Measurements from ENCODE around the gene CD63.

CD63 gene

DNA sequence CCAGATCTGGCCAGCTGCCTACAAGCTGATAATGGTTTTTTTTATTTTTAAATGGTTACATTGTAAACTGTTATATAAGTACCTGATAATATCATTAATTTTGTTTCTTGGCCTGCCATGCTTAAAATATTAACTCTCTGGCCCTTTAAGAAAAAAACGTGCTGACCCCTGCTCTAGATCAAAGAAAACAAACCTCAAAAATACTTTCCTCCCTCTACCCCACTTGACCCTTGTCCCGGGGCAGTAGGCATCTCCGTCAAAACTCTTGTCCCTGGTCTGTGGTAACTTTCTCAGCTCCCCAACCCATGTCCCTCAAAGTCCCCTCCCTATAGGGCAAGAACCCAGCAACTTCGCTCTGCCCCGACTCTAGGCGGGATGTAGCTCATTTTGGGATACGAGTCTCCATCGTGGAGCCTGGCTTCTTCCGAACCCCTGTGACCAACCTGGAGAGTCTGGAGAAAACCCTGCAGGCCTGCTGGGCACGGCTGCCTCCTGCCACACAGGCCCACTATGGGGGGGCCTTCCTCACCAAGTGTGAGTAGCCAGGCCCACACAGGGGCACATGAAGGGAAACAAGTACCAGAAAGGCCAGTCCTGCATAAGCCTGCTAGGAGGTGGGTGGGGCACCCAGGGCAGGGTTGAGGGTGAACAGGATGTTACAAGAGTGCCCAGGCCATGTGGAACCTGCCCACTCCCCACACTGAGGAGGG is 5.1 kb downstream of the CD63 start:
- H3K9me2 ChIP-seq (replicated peaks; ENCODE audit: insufficient read depth, low read length): no peaks in the 10 kb centered on the region
- no peak overlapping the region for H3K4me3 ChIP-seq (ENCODE audit: insufficient read depth, low read length, poor library complexity, severe bottlenecking)
- H3K36me3 ChIP-seq (ENCODE audit: low read length): no peaks in the 10 kb centered on the region
- no peak overlapping the region for H3K27ac ChIP-seq (ENCODE audit: low read depth, low read length)
- no peak for TF ChIP-seq EZH2phosphoT487 (conservative IDR thresholded peaks at IDR 0.05; ENCODE audit: low read length)
- TF ChIP-seq CTCF (IDR thresholded peaks at IDR 0.05; ENCODE audit: insufficient read depth, low read length, poor library complexity, severe bottlenecking): no peak
- no peak overlapping the region for H2AFZ ChIP-seq (ENCODE audit: low read depth, low read length, severe bottlenecking)
- H3K9me3 ChIP-seq (ENCODE audit: insufficient read depth, low read length): no peaks in the 10 kb centered on the region
- 0 out of 2 replicates have a peak, but pooled peaks cover 6% of the 10 kb centered on the region for H3K79me2 ChIP-seq (ENCODE audit: insufficient read depth, low read length)
- H3K9ac ChIP-seq (ENCODE audit: low read length): no peak overlapping the region
- no peaks in the 10 kb centered on the region for H3K27me3 ChIP-seq (ENCODE audit: low read length)
- peaks cover 14% of the 10 kb centered on the region for H3F3A ChIP-seq (ENCODE audit: insufficient read depth)
- no peak overlapping the region for H3K4me2 ChIP-seq (ENCODE audit: low read depth, low read length, poor library complexity, severe bottlenecking)
- no peaks in the 10 kb centered on the region for H4K20me1 ChIP-seq (ENCODE audit: low read depth, low read length)

GRCh38 chr12:55722948-55723347 is 5.9 kb downstream of the CD63 start:
- no peaks in the 10 kb centered on the region for H4K20me1 ChIP-seq (ENCODE audit: low read depth, low read length)
- H3K9ac ChIP-seq (ENCODE audit: low read length): no peak overlapping the region
- no peaks in the 10 kb centered on the region for H3K9me2 ChIP-seq (replicated peaks; ENCODE audit: insufficient read depth, low read length)
- no peaks in the 10 kb centered on the region for H3K36me3 ChIP-seq (ENCODE audit: low read length)
- no peak overlapping the region for H3K4me2 ChIP-seq (ENCODE audit: low read depth, low read length, poor library complexity, severe bottlenecking)
- no peak overlapping the region for H2AFZ ChIP-seq (ENCODE audit: low read depth, low read length, severe bottlenecking)
- H3K27me3 ChIP-seq (ENCODE audit: low read length): no peaks in the 10 kb centered on the region
- TF ChIP-seq EZH2phosphoT487 (conservative IDR thresholded peaks at IDR 0.05; ENCODE audit: low read length): no peak
- TF ChIP-seq CTCF (IDR thresholded peaks at IDR 0.05; ENCODE audit: insufficient read depth, low read length, poor library complexity, severe bottlenecking): no peak
- H3K4me3 ChIP-seq (ENCODE audit: insufficient read depth, low read length, poor library complexity, severe bottlenecking): no peak overlapping the region
- no peaks in the 10 kb centered on the region for H3K9me3 ChIP-seq (ENCODE audit: insufficient read depth, low read length)
- no peak overlapping the region for H3K27ac ChIP-seq (ENCODE audit: low read depth, low read length)
- H3K79me2 ChIP-seq (ENCODE audit: insufficient read depth, low read length): 0 out of 2 replicates have a peak, but pooled peaks cover under 1% of the 10 kb centered on the region
- peaks cover 14% of the 10 kb centered on the region for H3F3A ChIP-seq (ENCODE audit: insufficient read depth)

DNA sequence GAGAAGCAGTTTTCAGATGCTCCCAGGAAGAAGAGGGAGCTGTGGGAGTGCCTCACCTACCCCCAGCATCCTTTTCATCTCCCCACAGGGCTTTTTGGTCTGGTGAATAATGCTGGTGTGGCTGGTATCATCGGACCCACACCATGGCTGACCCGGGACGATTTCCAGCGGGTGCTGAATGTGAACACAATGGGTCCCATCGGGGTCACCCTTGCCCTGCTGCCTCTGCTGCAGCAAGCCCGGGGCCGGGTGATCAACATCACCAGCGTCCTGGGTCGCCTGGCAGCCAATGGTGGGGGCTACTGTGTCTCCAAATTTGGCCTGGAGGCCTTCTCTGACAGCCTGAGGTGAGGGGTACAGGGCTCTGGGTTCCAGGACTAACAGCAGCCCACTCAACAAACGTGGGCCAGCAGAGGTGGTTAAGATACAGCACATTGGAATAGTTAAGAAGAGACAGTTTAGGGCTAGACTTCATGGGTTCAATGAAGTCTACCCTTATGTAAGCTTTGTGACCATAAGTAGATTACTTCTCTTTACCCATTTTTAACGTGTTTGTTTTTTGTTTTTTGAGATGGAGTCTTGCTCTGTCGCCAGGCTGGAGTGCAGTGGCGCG is 7.1 kb downstream of the CD63 start:
- H3K9ac ChIP-seq (ENCODE audit: low read length): no peak overlapping the region
- TF ChIP-seq EZH2phosphoT487 (conservative IDR thresholded peaks at IDR 0.05; ENCODE audit: low read length): no peak
- no peak for TF ChIP-seq CTCF (IDR thresholded peaks at IDR 0.05; ENCODE audit: insufficient read depth, low read length, poor library complexity, severe bottlenecking)
- no peak overlapping the region for H3K4me3 ChIP-seq (ENCODE audit: insufficient read depth, low read length, poor library complexity, severe bottlenecking)
- no peaks in the 10 kb centered on the region for H3K79me2 ChIP-seq (ENCODE audit: insufficient read depth, low read length)
- H3K9me2 ChIP-seq (replicated peaks; ENCODE audit: insufficient read depth, low read length): no peaks in the 10 kb centered on the region
- H3F3A ChIP-seq (ENCODE audit: insufficient read depth): peaks cover 10% of the 10 kb centered on the region
- H2AFZ ChIP-seq (ENCODE audit: low read depth, low read length, severe bottlenecking): no peak overlapping the region
- H3K27me3 ChIP-seq (ENCODE audit: low read length): no peaks in the 10 kb centered on the region
- H3K4me2 ChIP-seq (ENCODE audit: low read depth, low read length, poor library complexity, severe bottlenecking): no peak overlapping the region
- no peaks in the 10 kb centered on the region for H3K9me3 ChIP-seq (ENCODE audit: insufficient read depth, low read length)
- no peaks in the 10 kb centered on the region for H3K36me3 ChIP-seq (ENCODE audit: low read length)
- H3K27ac ChIP-seq (ENCODE audit: low read depth, low read length): no peak overlapping the region
- no peaks in the 10 kb centered on the region for H4K20me1 ChIP-seq (ENCODE audit: low read depth, low read length)

Data from SU-DHL-6 (cell line).